ENCODE measurements around the gene ASTL.

Gene ASTL

DNA sequence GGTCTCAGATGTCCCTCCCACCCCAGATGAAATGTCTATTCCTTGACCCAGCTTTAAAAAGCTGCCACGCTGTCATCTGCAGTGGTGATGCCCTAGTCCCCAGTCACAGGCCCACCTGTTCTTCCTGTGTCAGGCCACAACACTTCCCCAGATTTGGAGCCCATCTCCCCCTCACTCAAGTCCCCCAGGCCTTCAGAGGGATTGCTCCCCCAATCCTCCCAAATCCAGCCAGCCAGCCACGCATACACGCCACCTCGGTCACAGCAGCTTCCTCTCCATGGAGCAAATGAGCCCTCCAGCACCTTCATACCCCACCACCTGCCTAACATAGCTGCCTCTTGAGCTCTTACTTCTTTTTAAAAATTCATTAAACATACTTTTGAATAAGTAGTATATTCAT is 7.8 kb downstream of the ASTL start:
- DNase-seq (ENCODE audit: low read depth in 2 of 2), result no peak

- no peak for DNase-seq (ENCODE audit: low read depth in 2 of 2)
These were observed 8.7 kb downstream of the ASTL start for GRCh38 chr2:96129528-96130120.

DNA sequence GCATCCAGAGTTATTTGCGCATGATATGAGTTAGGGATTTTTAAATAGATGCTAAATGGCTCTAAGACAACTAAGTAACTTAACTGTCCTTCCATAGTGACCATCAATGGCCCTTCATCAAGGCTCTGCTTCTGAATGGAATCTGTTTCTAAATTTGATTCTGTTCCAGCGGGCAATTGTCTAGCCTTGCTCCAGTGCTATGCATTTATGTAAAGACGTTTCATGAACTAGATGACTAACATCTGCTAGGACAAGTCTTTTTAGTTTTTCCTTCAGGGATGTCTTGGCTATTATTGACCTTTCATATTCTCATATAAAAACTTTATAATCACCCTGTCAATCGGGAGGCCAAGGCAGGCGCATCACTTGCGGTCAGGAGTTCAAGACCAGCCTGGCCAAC is 9.8 kb downstream of the ASTL start:
- DNase-seq (ENCODE audit: low read depth in 2 of 2), result no peak

- no peak for DNase-seq (ENCODE audit: low read depth in 2 of 2)
These were observed 13.7 kb downstream of the ASTL start for GRCh38 chr2:96124406-96125265.

GRCh38 chr2:96123936-96124335 is 14.4 kb downstream of the ASTL start:
- DNase-seq (ENCODE audit: low read depth in 2 of 2), result no peak

DNA sequence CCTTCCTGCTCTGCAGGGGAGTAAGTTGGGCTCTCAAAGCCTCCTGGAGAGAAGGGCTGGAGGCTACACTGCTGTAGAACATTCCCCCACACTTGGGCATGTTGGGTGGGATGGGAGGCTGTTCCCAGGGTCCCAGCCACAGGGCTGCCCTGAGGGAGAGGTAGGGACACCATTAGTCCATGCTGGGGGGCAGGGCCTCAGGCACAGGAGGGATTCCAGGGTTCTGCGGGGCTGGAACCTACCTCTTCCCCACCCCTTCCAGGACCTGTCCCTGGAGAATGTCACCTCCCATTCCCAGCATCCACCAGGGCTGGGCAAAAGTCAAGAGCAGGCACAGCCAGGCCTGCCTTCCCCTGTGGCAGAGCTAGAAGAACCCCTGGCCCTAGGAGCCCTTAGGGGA is 15.0 kb downstream of the ASTL start:
- no peak for DNase-seq (ENCODE audit: low read depth in 2 of 2)

- no peak for DNase-seq (ENCODE audit: low read depth in 2 of 2)
These were observed 15.9 kb downstream of the ASTL start for GRCh38 chr2:96122391-96122790.

- DNase-seq (ENCODE audit: low read depth in 2 of 2), result no peak
These were observed 16.9 kb downstream of the ASTL start for GRCh38 chr2:96121414-96121813.

- no peak for DNase-seq (ENCODE audit: low read depth in 2 of 2)
These were observed 17.3 kb downstream of the ASTL start for GRCh38 chr2:96120991-96121390.

GRCh38 chr2:96120091-96120720 is 18.1 kb downstream of the ASTL start:
- DNase-seq (ENCODE audit: low read depth in 2 of 2), result no peak

DNA sequence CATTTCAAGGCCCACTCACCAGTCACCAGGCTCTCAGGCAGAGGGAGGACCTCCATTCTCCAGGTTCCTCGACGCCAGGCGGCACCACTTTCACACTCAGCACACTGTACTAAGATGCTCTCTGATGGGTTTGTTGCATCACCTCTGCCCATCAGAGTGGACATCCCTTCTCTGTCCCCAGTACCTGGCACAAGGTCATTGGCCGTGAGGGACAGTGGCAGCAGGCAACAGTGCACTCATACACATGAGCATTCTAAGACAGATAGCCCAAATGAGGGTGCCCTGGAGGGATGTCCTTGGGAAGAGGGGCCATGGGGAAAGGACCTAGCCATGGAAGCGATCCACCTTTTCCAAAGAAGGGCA is 18.9 kb downstream of the ASTL start:
- no peak for DNase-seq (ENCODE audit: low read depth in 2 of 2)

GRCh38 chr2:96118698-96119388 is 19.5 kb downstream of the ASTL start:
- no peak for DNase-seq (ENCODE audit: low read depth in 2 of 2)

GRCh38 chr2:96117701-96118588 is 20.4 kb downstream of the ASTL start:
- DNase-seq (ENCODE audit: low read depth in 2 of 2), result no peak

GRCh38 chr2:96116879-96117533 is 21.3 kb downstream of the ASTL start:
- DNase-seq (ENCODE audit: low read depth in 2 of 2), result no peak

DNA sequence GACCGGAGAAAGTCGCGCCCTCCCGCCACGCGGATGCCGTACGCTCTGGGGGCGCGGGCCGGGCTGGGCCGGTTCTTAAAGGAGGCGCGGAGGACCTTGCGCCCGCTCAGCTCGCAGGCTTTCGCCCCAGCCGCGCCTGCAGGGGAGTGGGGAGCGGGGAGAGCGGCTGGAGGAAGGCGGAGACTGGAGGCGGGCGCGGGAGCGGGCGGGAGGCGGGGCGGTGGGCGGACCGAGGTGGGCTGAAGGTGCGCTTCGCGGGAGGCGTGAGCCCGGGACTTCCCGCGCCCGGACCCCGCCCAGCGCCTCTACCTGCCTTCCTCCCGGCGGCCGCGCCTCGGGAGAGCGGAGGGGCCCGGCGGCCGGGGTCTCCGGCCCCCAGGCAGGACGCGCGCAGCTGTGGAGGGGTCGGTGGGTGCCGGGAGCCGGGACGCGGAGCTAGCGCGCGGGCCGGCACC is 21.9 kb downstream of the ASTL start, which contains the start of gene ADRA2B:
Gene ADRA2B (minus strand): TSS at position 148 of the 455 bp plus-strand sequence. CDS start 422 bp downstream, outside the sequence.
- DNase-seq (ENCODE audit: low read depth in 2 of 2), result peak; percentile 47 to 67

DNA sequence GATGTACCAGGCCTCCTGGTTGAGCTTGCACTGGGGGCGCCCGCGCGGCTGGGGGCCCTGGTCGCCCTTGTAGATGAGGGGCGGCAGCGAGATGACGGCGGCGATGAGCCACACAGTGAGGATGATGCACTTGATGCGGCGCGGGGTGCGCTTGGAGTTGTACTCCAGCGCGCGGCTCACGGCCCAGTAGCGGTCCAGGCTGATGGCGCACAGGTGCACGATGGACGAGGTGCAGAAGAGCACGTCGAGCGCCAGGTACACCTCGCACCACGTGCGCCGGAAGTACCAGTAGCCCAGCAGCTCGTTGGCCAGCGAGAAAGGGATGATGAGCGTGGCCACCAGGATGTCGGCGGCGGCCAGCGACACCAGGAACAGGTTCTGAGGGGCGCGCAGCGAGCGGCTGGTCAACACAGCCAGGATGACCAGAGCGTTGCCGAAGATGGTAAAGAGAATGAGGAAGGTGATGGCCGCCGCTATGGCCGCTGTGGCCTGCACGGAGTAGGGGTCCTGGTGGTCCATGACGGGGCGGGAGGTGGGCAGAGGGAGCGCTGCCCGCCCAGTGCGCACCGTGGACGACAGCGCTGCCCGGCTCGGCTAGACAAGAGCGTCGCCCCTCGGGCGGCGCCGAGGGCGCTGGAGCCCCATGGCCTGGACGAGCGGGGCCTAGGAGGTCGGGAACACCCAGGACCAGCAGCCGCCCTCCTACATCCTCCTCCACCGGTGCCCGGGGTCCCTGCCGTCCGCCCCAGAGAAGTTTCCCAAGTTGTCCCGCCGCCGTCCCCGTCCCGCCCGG is 22.5 kb downstream of the ASTL start:
- no peak for DNase-seq (ENCODE audit: low read depth in 2 of 2)

DNA sequence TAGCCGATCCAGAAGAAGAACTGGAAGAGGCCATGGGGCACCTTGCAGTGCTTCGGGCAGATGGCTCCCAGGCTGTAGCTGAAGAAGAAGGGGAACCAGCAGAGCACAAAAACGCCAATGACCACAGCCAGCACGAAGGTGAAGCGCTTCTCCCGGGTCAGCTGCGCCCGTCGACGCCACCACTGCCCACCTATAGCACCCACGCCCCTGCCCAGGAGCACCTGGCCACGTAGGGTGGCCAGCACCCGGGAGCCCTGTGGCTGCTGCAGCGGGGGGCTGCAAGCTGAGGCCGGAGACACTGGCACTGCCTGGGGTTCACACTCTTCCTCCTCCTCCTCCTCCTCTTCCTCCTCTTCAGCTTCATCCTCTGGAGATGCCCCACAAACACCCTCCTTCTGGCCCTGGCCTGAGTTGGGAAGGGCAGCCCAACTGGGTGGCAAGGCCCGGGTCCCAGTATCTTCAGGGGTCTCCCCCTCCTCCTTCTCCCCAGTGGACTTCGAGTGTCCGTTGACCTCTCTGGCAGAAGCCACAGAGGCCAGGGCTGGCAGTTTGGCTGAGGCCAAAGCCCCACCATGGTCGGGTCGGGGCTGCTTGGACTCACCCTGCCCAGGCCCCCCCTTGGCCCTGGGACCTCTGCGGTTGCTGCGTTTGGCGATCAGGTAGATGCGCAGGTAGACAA is 23.3 kb downstream of the ASTL start:
- no peak for DNase-seq (ENCODE audit: low read depth in 2 of 2)

DNA sequence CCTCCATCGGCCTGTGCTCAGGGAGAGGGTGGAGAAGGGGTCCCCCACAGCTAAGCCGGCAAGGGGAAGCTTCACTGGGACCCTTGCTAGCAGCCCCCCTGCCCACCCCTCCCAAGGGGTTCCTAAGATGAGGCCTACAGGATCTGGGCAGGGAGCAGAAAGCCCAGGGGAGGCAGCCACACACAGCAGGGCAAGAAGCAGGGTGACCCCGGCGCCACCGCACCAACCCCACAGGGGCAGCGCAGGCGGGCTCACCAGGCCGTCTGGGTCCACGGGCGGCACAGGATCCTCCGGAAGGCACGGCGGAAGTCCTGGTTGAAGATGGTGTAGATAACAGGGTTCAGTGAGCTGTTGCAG is 23.8 kb downstream of the ASTL start:
- DNase-seq (ENCODE audit: low read depth in 2 of 2), result no peak

GRCh38 chr2:96113951-96114350 is 24.4 kb downstream of the ASTL start:
- DNase-seq (ENCODE audit: low read depth in 2 of 2), result no peak

DNA sequence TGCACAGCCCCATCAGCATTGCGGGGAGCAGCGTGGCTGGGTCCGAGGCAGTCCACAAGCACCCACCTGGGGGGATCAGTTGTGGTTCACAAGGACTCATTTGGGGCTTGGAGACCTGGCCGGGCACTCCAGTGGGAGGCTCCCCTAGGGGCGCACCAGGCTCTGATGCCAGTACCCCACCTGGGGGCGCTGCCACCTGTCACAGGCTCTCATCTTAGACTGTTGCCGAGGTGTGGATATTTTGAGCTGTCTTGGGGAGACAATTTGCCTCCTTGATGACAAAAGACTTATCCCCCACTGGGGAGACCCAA is 25.0 kb downstream of the ASTL start:
- no peak for DNase-seq (ENCODE audit: low read depth in 2 of 2)

All from stimulated activated CD4-positive, alpha-beta T cell treated with anti-CD3 and anti-CD28 coated beads, Interleukin-1b, Interleukin-23, amount 100 ng/mL, for 1 hour (primary cell).